A549 (cell line): ENCODE measurements around the gene SPECC1. TPM values are rescaled to one million over a fixed set of nuclear protein-coding genes. Genes with fewer than 3 reads are reported as not detected.

Experiments used
- ATAC-seq, 2 experiments: fragments of 200-7000 bp in 1 of 2; fragments of >200 bp in 1 of 2; cut with Nextera tagmentation in 1 of 2; cut with Tn5 transposase in 1 of 2; 3 replicates each; pipeline versions ENCODE4 v1.8.0 to v1.9.1; 2018 to 2020; ENCODE audit warnings: mild to moderate bottlenecking in 1 of 2, moderate library complexity in 1 of 2
- CTCF ChIA-PET: fragments of 300-600 bp; sonication (Branson Sonifier 250); formaldehyde crosslinking; extraction: SDS; loops from one replicate; lab custom pipeline; 2021; ENCODE audit warnings: antibody characterized with exemption, inconsistent platforms; lab: Yijun Ruan, JAX
- POLR2A ChIA-PET: fragments of 350-600 bp; formaldehyde crosslinking; extraction: SDS; loops from one replicate; lab custom pipeline; 2021; ENCODE audit warnings: antibody characterized with exemption, inconsistent platforms; lab: Yijun Ruan, JAX
- DNase-seq, 2 experiments: peaks; one replicate each; pipeline versions ENCODE4 v3.0.0 to v3.0.0-alpha.2; 2011 to 2016; ENCODE audit warnings: low read depth in 1 of 2, low spot score in 1 of 2
- FAIRE-seq: peaks from 2 replicates; lab custom pipeline; 2011; peaks lifted over from hg19 to GRCh38; lab: Jason Lieb, UNC
- H3K27ac ChIP-seq, 2 experiments: fragments of >200 bp; sonication (Bioruptor Twin); formaldehyde crosslinking; 3 replicates each; pipeline ENCODE4 v1.5.1; 2016 to 2017
- H3K4me1 ChIP-seq: fragments of >200 bp; sonication (Bioruptor Twin); formaldehyde crosslinking; 3 replicates; pipeline ENCODE4 v1.6.1; 2016
- H3K4me2 ChIP-seq: fragments of >200 bp; sonication (Bioruptor Twin); formaldehyde crosslinking; 3 replicates; pipeline ENCODE4 v1.6.1; 2016
- H3K4me3 ChIP-seq: fragments of >200 bp; sonication (Bioruptor Twin); formaldehyde crosslinking; 3 replicates; pipeline ENCODE4 v1.5.1; 2016
- H3K9me3 ChIP-seq: fragments of >200 bp; sonication (Bioruptor Twin); formaldehyde crosslinking; 3 replicates; pipeline ENCODE4 v1.6.1; 2016
- ATOH8 ChIP-seq: fragments of 250-450 bp; sonication (Bioruptor Pico); IDR thresholded peaks from 2 replicates; pipeline ENCODE4 v1.5.0; 2020; ENCODE audit warnings: low read depth, mild to moderate bottlenecking, moderate library complexity
- BHLHE40 ChIP-seq: IDR thresholded peaks from 2 replicates; pipeline ENCODE4 v1.6.1; 2012; ENCODE audit warnings: low read depth, low read length, inconsistent platforms
- CBX2 ChIP-seq: fragments of 200-600 bp; sonication (generic); IDR thresholded peaks from 2 replicates; pipeline ENCODE4 v1.6.1; 2016; ENCODE audit warnings: low read depth, mild to moderate bottlenecking, borderline replicate concordance
- CBX8 ChIP-seq: fragments of 200-600 bp; sonication (generic); IDR thresholded peaks from 2 replicates; pipeline ENCODE4 v1.6.1; 2016
- CEBPB ChIP-seq, 2 experiments: fragments of >200 bp in 1 of 2; sonication (Bioruptor Twin) in 1 of 2; formaldehyde crosslinking in 1 of 2; IDR thresholded peaks; 2 replicates each; pipeline ENCODE4 v1.6.1; 2012 to 2016
- CHD2 ChIP-seq: fragments of 150-350 bp; IDR thresholded peaks from 2 replicates; pipeline ENCODE4 v1.6.1; 2014; ENCODE audit warnings: low read length; ENCODE audit not compliant: partially characterized antibody
- CTCF ChIP-seq: fragments of >200 bp; sonication (Bioruptor Twin); formaldehyde crosslinking; IDR thresholded peaks from 3 replicates; pipeline ENCODE4 v1.5.1; 2016
- EHF ChIP-seq: fragments of 250-450 bp; sonication (Bioruptor Pico); IDR thresholded peaks from 2 replicates; pipeline ENCODE4 v1.5.0; 2020; ENCODE audit warnings: mild to moderate bottlenecking
- ELK1 ChIP-seq: fragments of 150-350 bp; IDR thresholded peaks from 2 replicates; pipeline ENCODE4 v1.6.1; 2014; ENCODE audit warnings: low read depth, mild to moderate bottlenecking, low read length
- EP300 ChIP-seq, 2 experiments: fragments of >200 bp; sonication (Bioruptor Twin); formaldehyde crosslinking; IDR thresholded peaks; 2 replicates in 1 of 2; 3 replicates in 1 of 2; pipeline ENCODE4 v1.6.1; 2016 to 2017
- FOSB ChIP-seq: fragments of 250-450 bp; sonication (Bioruptor Pico); IDR thresholded peaks from 2 replicates; pipeline ENCODE4 v1.5.0; 2020; ENCODE audit warnings: mild to moderate bottlenecking, moderate library complexity
- FOXS1 ChIP-seq: fragments of 250-450 bp; sonication (Bioruptor Pico); IDR thresholded peaks from 2 replicates; pipeline ENCODE4 v1.5.0; 2020; ENCODE audit warnings: mild to moderate bottlenecking, moderate library complexity
- HDAC2 ChIP-seq: fragments of 200-600 bp; sonication (generic); IDR thresholded peaks from 2 replicates; pipeline ENCODE4 v1.6.1; 2016
- HMGXB4 ChIP-seq: fragments of 250-450 bp; sonication (Bioruptor Pico); IDR thresholded peaks from 2 replicates; pipeline ENCODE4 v1.5.0; 2021; ENCODE audit warnings: mild to moderate bottlenecking, moderate library complexity, borderline replicate concordance
- HOXB13 ChIP-seq: fragments of 250-450 bp; sonication (Bioruptor Pico); IDR thresholded peaks from 2 replicates; pipeline ENCODE4 v1.5.0; 2020; ENCODE audit warnings: low read depth, mild to moderate bottlenecking, moderate library complexity
- JUN ChIP-seq, 2 experiments: fragments of >200 bp; sonication (Bioruptor Twin); formaldehyde crosslinking; IDR thresholded peaks; 2 replicates in 1 of 2; 3 replicates in 1 of 2; pipeline ENCODE4 v1.6.1; 2016 to 2017
- JUNB ChIP-seq: fragments of >200 bp; sonication (Bioruptor Twin); formaldehyde crosslinking; IDR thresholded peaks from 2 replicates; pipeline ENCODE4 v1.6.1; 2016
- KDM1A ChIP-seq: fragments of 200-600 bp; sonication (generic); IDR thresholded peaks from 2 replicates; pipeline ENCODE4 v1.6.1; 2016; ENCODE audit warnings: low read depth, mild to moderate bottlenecking
- MAX ChIP-seq: IDR thresholded peaks from 2 replicates; pipeline ENCODE4 v1.6.1; 2012
- PBX3 ChIP-seq: IDR thresholded peaks from 2 replicates; pipeline ENCODE4 v1.6.1; 2012
- PHF8 ChIP-seq: fragments of 200-600 bp; sonication (generic); IDR thresholded peaks from 2 replicates; pipeline ENCODE4 v1.6.1; 2016; ENCODE audit warnings: low read depth, mild to moderate bottlenecking, antibody characterized with exemption, moderate library complexity, borderline replicate concordance
- POLR2AphosphoS2 ChIP-seq: conservative IDR thresholded peaks from 2 replicates; pipeline ENCODE4 v1.6.1; 2012; ENCODE audit warnings: low read length, improper control_type of control experiment, inconsistent platforms
- RARB ChIP-seq: fragments of 250-450 bp; sonication (Bioruptor Pico); IDR thresholded peaks from 2 replicates; pipeline ENCODE4 v1.8.0; 2021; ENCODE audit warnings: mild to moderate bottlenecking, moderate library complexity
- RFX5 ChIP-seq: fragments of 450-650 bp; IDR thresholded peaks from 2 replicates; pipeline ENCODE4 v1.7.1; 2014; ENCODE audit warnings: antibody characterized with exemption, mild to moderate bottlenecking, moderate library complexity
- SMC3 ChIP-seq: fragments of >200 bp; sonication (Bioruptor Twin); formaldehyde crosslinking; IDR thresholded peaks from 3 replicates; pipeline ENCODE4 v1.6.1; 2018; ENCODE audit warnings: inconsistent platforms
- TP53 ChIP-seq: fragments of 250-450 bp; sonication (Bioruptor Pico); IDR thresholded peaks from 2 replicates; pipeline ENCODE4 v1.5.0; 2021; ENCODE audit warnings: mild to moderate bottlenecking, moderate library complexity
- ZFP36 ChIP-seq: fragments of 450-650 bp; IDR thresholded peaks from 2 replicates; pipeline ENCODE4 v1.6.1; 2014; ENCODE audit warnings: borderline replicate concordance; ENCODE audit not compliant: partially characterized antibody
- ZSCAN20 ChIP-seq: fragments of 250-450 bp; sonication (Bioruptor Pico); IDR thresholded peaks from 2 replicates; pipeline ENCODE4 v1.8.0; 2022; ENCODE audit warnings: mild to moderate bottlenecking, moderate library complexity
- WGBS: methylation state at CpG from one replicate; pipeline ENCODE4 v1.1.6; 2017; ENCODE audit errors: missing lambda C conversion rate; 5-methylcytosine and 5-hydroxymethylcytosine counted together
- polyA plus RNA-seq, 4 experiments: library from polyadenylated mRNA; depleted of rRNA in 3 of 4; stranded (reverse); fragments of >200 nt; fragmentation: RNase III in 1 of 4; extraction: RNeasy Plus Mini Kit Qiagen cat#74134 plus additional on column Dnase treatment in 1 of 4; gene quantifications; 2 replicates in 3 of 4; 3 replicates in 1 of 4; pipeline ENCODE4 v1.2.3, GENCODE V29; 2011 to 2017

Gene SPECC1
- polyA plus RNA-seq, 2 of the 4 experiments (the other 2 are of a cell fraction) = 45.1 to 66.2 TPM

GRCh38 chr17:20155258-20156195, 146.4 kb downstream of the SPECC1 start (continued):
- peak in 1 of 2 experiments; percentile 45; a peak in 1 of 5 replicates for TF ChIP-seq JUN (IDR thresholded peaks at IDR 0.05)
- no peak; the same call in 2 of the 3 replicates for TF ChIP-seq SMC3
- TF ChIP-seq ATOH8 = no peak
- TF ChIP-seq RFX5 = no peak
- no peak for TF ChIP-seq ZSCAN20 (CRISPR knock-in tag)
- no peak for TF ChIP-seq EHF (CRISPR knock-in tag)

- Histone ChIP-seq H3K4me2 (peak overlapping the region; percentile 91), H3K4me1 (peaks cover 25% of the 10 kb centered on the region), H3K4me3 (peak overlapping the region; percentile 69), H3K27ac (peak overlapping the region; percentile 81 to 91), H3K9me3 (no peaks in the 10 kb centered on the region)
- POLR2A ChIA-PET = interaction anchor here (0.8 to 2.4 kb wide), 6 partner anchors 12 to 71 kb away, joined by 3 to 32 read pairs (median 6); no protein-coding TSS in a partner anchor
- CTCF ChIA-PET = interaction anchor here (0.7 to 4.5 kb wide), 5 partner anchors 12 to 70 kb away, joined by 3 to 21 read pairs (median 3); no protein-coding TSS in a partner anchor
- ATAC-seq = peak; percentile 65 to 76
- 2% methylated on average over 55 of the region's 72 CpGs for WGBS
- peak; percentile 32 for FAIRE-seq
- DNase-seq = peak; percentile 62 to 70
- TF ChIP-seq POLR2AphosphoS2 (no peak), RARB (CRISPR knock-in tag) (no peak), FOXS1 (CRISPR knock-in tag) (no peak), ATOH8 (no peak), CEBPB (IDR thresholded peaks at IDR 0.05) (peak; percentile 88), HOXB13 (CRISPR knock-in tag) (no peak), JUNB (no peak), CHD2 (peak; percentile 71), CBX2 (no peak), CTCF (no peak), FOSB (CRISPR knock-in tag) (no peak), CBX8 (peak; percentile 75; the same call in 1 of the 2 replicates), RFX5 (no peak), TP53 (CRISPR knock-in tag) (no peak), MAX (peak; percentile 10), PBX3 (no peak), BHLHE40 (no peak), ZFP36 (no peak), KDM1A (no peak), ELK1 (no peak), EP300 (IDR thresholded peaks at IDR 0.05) (peak in 1 of 2 experiments; percentile 35; a peak in 1 of 5 replicates), HDAC2 (no peak), PHF8 (peak; percentile 11; the same call in 1 of the 2 replicates), HMGXB4 (CRISPR knock-in tag) (no peak)
Measured at GRCh38 chr17:20156196-20157000, 147.2 kb downstream of the SPECC1 start.
